Stimulated activated naive B cell treated with anti-CD40 and anti-IgM and Interleukin-4, amounts not matched to agents 10 μg/mL and 1 μg/mL and 100 μg/mL, for 72 hours (primary cell): ENCODE data around the gene ALG1L2.
"Not testable (repeated sequence)": the region's sequence is repeated elsewhere in the genome, so short reads cannot be mapped to it uniquely, and the experiment has no call there.

Experiments
- ATAC-seq, 2 donors: fragments of 150-1000 bp; cut with Tn5 transposase; replicated peaks; 2 replicates each; pipeline ENCODE4 v1.10.0; 2021; ENCODE audit warnings: moderate library complexity in 1 of 2
- DNase-seq: peaks from one replicate; pipeline ENCODE4 v3.0.0; 2021
- H3K27ac Mint-ChIP-seq: one replicate; pipeline ENCODE4 v1.8.0; 2022; ENCODE audit warnings: mild to moderate bottlenecking, mixed read lengths
- H3K27me3 Mint-ChIP-seq, 2 donors: one replicate each; pipeline ENCODE4 v1.8.0; 2022; ENCODE audit warnings: mixed read lengths in 2 of 2
- H3K36me3 Mint-ChIP-seq, 2 donors: one replicate each; pipeline ENCODE4 v1.8.0; 2022; ENCODE audit warnings: mixed read lengths in 2 of 2, mild to moderate bottlenecking in 1 of 2
- H3K4me1 Mint-ChIP-seq, 2 donors: one replicate each; pipeline ENCODE4 v1.8.0; 2022; ENCODE audit warnings: mixed read lengths in 2 of 2, mild to moderate bottlenecking in 1 of 2
- H3K4me3 Mint-ChIP-seq, 2 donors: one replicate each; pipeline ENCODE4 v1.8.0; 2022; ENCODE audit warnings: mild to moderate bottlenecking in 2 of 2, mixed read lengths in 2 of 2, moderate library complexity in 1 of 2
- H3K9me3 Mint-ChIP-seq, 2 donors: one replicate each; pipeline ENCODE4 v1.8.0; 2022; ENCODE audit warnings: mixed read lengths in 2 of 2, mild to moderate bottlenecking in 1 of 2

The ALG1L2 gene

GRCh38 chr3:130083363-130084090, 1.9 kb downstream of the ALG1L2 start:
- H3K9me3 Mint-ChIP-seq, H3K27ac Mint-ChIP-seq, ATAC-seq: not testable (repeated sequence)

DNA sequence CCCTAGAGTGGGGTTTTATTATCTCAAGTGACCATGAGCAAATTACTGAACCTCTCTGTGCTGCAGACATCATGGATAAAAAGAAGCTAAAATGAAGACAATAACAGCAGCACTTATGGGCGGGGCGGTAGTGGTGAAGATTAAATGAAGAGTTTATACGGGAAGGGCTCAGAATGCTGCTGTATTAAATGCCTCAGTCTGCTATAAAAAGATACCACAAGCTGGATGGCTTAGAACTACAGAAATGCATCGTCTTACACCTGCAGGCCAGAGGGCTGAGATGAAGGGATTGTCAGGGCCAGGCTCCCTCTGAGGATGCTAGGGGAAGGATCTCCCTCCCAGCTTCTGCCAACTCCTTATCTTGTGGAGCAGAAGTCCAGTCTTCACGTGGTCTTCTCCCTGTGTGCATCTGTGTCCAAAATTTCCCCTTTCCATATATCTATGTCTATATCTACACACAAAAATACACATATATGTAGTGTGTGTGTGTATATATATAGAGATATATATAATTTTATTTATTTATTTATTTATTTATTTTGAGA, 2.9 kb downstream of the ALG1L2 start:
- Mint-ChIP-seq H3K4me1 (peaks cover 0 to 8% of the 10 kb centered on the region in 2 donors), H3K4me3 (no peak overlapping the region), H3K27me3 (peaks cover 7 to 20% of the 10 kb centered on the region in 2 donors), H3K9me3 (no peaks in the 10 kb centered on the region), H3K27ac (no peak overlapping the region), H3K36me3 (peaks cover 0 to 3% of the 10 kb centered on the region in 2 donors)
- ATAC-seq (no peak), DNase-seq (no peak)

More at GRCh38 chr3:130083363-130084090, 1.9 kb downstream of the ALG1L2 start:
- H3K36me3 Mint-ChIP-seq, DNase-seq, H3K4me3 Mint-ChIP-seq, H3K4me1 Mint-ChIP-seq: not testable (repeated sequence)
- H3K27me3 Mint-ChIP-seq = peaks cover 7 to 26% of the 10 kb centered on the region in 2 donors

- no peak for DNase-seq
- peaks cover 0 to 8% of the 10 kb centered on the region in 2 donors for H3K4me1 Mint-ChIP-seq
These were observed 4.2 kb downstream of the ALG1L2 start for GRCh38 chr3:130085881-130086280.

GRCh38 chr3:130086628-130087027, 5.0 kb downstream of the ALG1L2 start:
- H3K36me3 Mint-ChIP-seq, DNase-seq, H3K9me3 Mint-ChIP-seq, H3K27ac Mint-ChIP-seq, H3K27me3 Mint-ChIP-seq, H3K4me3 Mint-ChIP-seq, H3K4me1 Mint-ChIP-seq: not testable (repeated sequence)
- peak in 1 of 2 donors; percentile 41 for ATAC-seq

More at GRCh38 chr3:130085881-130086280, 4.2 kb downstream of the ALG1L2 start:
- no peaks in the 10 kb centered on the region for H3K9me3 Mint-ChIP-seq
- H3K27ac Mint-ChIP-seq = no peak overlapping the region
- H3K36me3 Mint-ChIP-seq = peaks cover 0 to 3% of the 10 kb centered on the region in 2 donors
- peaks cover 7 to 13% of the 10 kb centered on the region in 2 donors for H3K27me3 Mint-ChIP-seq
- no peak overlapping the region for H3K4me3 Mint-ChIP-seq
- ATAC-seq = no peak

DNA sequence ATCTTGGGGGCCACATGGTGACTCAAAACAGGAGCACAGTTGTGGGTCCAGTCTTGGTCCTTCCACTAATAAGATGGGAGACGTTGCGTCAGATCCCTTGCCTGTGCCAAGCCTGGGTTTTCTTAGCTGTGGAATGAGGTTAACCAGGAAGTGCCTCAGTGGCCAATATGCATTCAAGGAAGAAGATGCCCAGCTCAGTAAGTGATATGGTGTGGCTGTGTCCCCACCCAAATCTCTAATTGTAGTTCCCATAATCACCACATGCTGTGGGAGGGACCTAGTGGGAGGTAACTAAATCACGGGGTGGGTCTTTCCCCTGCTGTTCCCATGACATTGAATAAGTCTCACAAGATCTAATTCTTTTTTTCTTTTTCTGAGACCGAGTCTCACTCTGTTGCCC, 6.4 kb downstream of the ALG1L2 start:
- Mint-ChIP-seq H3K4me3 (no peak overlapping the region), H3K27ac (no peak overlapping the region), H3K9me3 (no peaks in the 10 kb centered on the region), H3K4me1 (peaks cover 0 to 1% of the 10 kb centered on the region in 2 donors), H3K36me3 (peaks cover 0 to 3% of the 10 kb centered on the region in 2 donors), H3K27me3 (no peaks in the 10 kb centered on the region)
- no peak for DNase-seq
- ATAC-seq = no peak

DNA sequence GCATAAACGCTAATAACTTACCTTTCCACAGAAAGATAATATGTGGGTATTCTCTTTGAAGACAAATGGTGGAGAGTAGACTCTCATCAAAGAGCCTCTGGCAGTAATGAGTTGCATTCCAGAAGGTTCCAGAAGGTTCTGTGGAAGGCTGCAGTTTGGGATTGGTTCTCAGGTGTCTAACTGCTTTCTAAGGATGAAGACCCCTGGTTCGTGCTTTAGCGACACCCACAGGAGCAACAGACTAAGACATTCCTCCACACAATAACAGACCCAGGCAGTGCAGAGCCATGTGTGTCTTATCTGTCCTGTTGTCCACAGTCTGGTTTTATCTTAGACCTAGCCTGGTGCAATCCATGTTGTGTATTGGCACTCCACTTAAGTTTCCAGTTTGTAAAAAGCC, 9.1 kb downstream of the ALG1L2 start:
- H3K36me3 Mint-ChIP-seq, H3K27me3 Mint-ChIP-seq, H3K4me3 Mint-ChIP-seq, H3K9me3 Mint-ChIP-seq, ATAC-seq, DNase-seq, H3K27ac Mint-ChIP-seq: not testable (repeated sequence)
- H3K4me1 Mint-ChIP-seq = peaks cover 16 to 27% of the 10 kb centered on the region in 2 donors

GRCh38 chr3:130091958-130092357, 10.3 kb downstream of the ALG1L2 start:
- ATAC-seq (no peak), DNase-seq (no peak)
- peaks cover 20 to 31% of the 10 kb centered on the region in 2 donors for H3K4me1 Mint-ChIP-seq
- H3K4me3 Mint-ChIP-seq = no peak overlapping the region
- H3K27me3 Mint-ChIP-seq = no peaks in the 10 kb centered on the region
- peaks cover 0 to 3% of the 10 kb centered on the region in 2 donors for H3K36me3 Mint-ChIP-seq
- H3K9me3 Mint-ChIP-seq = no peaks in the 10 kb centered on the region
- no peak overlapping the region for H3K27ac Mint-ChIP-seq

DNA sequence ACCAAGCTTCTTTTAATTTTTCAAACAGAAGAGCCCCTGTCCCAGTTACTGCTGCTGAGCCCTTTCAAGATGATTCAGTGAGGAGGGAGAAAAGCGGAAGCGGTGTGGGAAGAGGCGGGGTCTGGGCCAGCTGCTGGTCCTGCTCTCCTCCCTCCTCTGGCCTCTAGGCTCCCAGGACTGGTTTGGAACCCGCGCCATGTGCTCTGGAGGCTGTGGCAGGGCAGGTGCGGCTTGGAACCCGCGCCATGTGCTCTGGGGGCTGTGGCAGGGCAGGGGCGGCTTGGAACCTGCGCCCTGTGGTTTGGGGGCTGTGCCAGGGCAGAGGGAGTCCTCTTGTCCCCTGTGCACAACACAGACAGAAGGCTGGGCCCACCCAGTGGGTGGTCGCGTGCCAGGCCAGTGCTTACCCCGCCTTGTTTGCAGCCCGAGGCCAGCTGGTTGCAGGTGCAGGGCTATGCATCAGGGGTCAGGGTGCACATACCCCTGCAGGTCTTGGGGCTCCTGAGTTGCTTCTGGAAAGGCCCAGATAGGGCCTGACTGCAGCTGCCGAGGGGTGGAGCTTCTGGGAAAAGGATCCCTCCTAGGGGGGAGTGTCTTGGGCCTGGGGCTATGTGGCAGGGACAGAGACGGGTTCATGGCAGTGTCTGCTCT, 12.2 kb downstream of the ALG1L2 start:
- no peaks in the 10 kb centered on the region for H3K9me3 Mint-ChIP-seq
- ATAC-seq (peak; percentile 80 to 87), DNase-seq (peak; percentile 69)
- H3K27ac Mint-ChIP-seq = peak overlapping the region; percentile 88
- H3K36me3 Mint-ChIP-seq = no peaks in the 10 kb centered on the region
- peak overlapping the region; percentile 60 to 82 for H3K4me3 Mint-ChIP-seq
- peaks cover 26 to 42% of the 10 kb centered on the region in 2 donors for H3K4me1 Mint-ChIP-seq
- no peaks in the 10 kb centered on the region for H3K27me3 Mint-ChIP-seq

- Mint-ChIP-seq H3K4me1 (peaks cover 26 to 42% of the 10 kb centered on the region in 2 donors), H3K27ac (peak overlapping the region; percentile 65), H3K4me3 (peak overlapping the region; percentile 60 to 82)
- H3K9me3 Mint-ChIP-seq, H3K36me3 Mint-ChIP-seq, ATAC-seq, H3K27me3 Mint-ChIP-seq: not testable (repeated sequence)
- peak; percentile 41 for DNase-seq
These were observed 12.9 kb downstream of the ALG1L2 start for GRCh38 chr3:130094491-130094941.

GRCh38 chr3:130095858-130096257, 14.2 kb downstream of the ALG1L2 start:
- not testable (repeated sequence) for H3K9me3 Mint-ChIP-seq, H3K27me3 Mint-ChIP-seq, H3K36me3 Mint-ChIP-seq, DNase-seq, ATAC-seq
- peak overlapping the region; percentile 37 for H3K27ac Mint-ChIP-seq
- H3K4me1 Mint-ChIP-seq = peaks cover 26 to 42% of the 10 kb centered on the region in 2 donors
- peak overlapping the region in 1 of 2 donors; percentile 25 for H3K4me3 Mint-ChIP-seq

DNA sequence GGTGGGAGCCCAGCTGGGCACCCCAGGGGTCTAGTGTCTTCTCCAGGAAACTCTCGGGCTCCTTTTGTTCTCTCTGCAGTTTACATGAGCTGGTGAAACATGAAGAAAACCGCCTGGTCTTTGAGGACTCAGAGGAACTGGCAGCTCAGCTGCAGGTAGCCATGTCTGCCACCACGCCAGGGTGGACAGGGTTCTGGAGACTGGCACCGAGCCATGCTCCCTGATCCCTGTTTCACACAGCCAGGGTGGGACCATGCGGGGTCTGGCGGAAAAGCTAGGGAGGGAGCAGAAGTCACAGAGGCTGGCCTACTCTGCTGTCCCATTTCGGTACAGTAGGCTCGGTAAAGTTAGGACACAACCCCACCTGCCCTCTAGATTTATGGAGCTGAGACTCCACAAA, 15.5 kb downstream of the ALG1L2 start:
- H3K27ac Mint-ChIP-seq, H3K9me3 Mint-ChIP-seq, DNase-seq, H3K27me3 Mint-ChIP-seq, H3K4me3 Mint-ChIP-seq, ATAC-seq, H3K36me3 Mint-ChIP-seq: not testable (repeated sequence)
- H3K4me1 Mint-ChIP-seq = peaks cover 26 to 42% of the 10 kb centered on the region in 2 donors

GRCh38 chr3:130097690-130098638, 16.3 kb downstream of the ALG1L2 start:
- H3K36me3 Mint-ChIP-seq, H3K9me3 Mint-ChIP-seq, H3K27me3 Mint-ChIP-seq, ATAC-seq, H3K27ac Mint-ChIP-seq, H3K4me3 Mint-ChIP-seq: not testable (repeated sequence)
- peaks cover 26 to 41% of the 10 kb centered on the region in 2 donors for H3K4me1 Mint-ChIP-seq
- peak; percentile 46 for DNase-seq

DNA sequence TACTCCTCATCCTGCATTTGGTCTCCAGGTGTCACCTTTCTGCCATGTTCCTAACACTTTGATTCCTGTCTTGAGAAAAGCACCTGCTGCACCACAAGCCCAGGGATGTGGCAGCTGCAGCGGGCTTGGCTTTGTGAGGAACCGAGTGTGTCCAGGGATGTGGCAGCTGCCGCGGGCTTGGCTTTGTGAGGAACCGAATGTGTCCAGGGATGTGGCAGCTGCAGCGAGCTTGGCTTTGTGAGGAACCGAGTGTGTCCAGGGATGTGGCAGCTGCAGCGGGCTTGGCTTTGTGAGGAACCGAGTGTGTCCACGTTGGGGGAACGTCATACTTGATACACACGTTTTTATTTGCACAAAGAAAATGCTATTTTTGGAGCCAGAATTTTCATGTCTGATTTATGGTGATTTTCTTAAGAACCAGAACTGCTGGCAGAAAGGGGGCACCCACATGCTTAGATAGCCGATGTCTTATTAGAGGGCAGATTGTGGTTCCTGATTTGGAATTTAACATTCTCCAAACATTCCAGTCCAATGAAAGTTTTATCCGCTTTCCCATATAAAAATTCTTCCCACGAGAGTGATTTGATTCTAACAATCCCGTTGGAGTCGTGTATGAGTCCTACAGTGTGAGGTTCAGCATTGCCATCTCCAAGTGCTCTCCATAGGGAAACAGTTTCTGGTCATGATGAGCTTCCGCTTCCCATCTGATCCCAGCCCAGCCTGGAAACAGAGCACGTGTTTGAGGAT, 17.2 kb downstream of the ALG1L2 start:
- not testable (repeated sequence) for H3K9me3 Mint-ChIP-seq, H3K27ac Mint-ChIP-seq, DNase-seq, ATAC-seq, H3K4me3 Mint-ChIP-seq, H3K27me3 Mint-ChIP-seq, H3K36me3 Mint-ChIP-seq
- H3K4me1 Mint-ChIP-seq = peaks cover 22 to 33% of the 10 kb centered on the region in 2 donors
